PC-9 (cell line): ENCODE data around the gene FCF1. TPM values are rescaled to one million over a fixed set of nuclear protein-coding genes. Genes with fewer than 3 reads are reported as not detected.
A peak's percentile ranks its signal among the peaks of the same experiment; 100 is the strongest.

Source experiments
- BruUV-seq: library from RNA; stranded (reverse); fragments of 400-500 nt; replicated peaks from 2 replicates; lab custom pipeline; 2021; lab: Mats Ljungman, UMichigan
- CTCF ChIA-PET: fragments of 300-600 bp; sonication (Branson Sonifier 250); formaldehyde crosslinking; loops from one replicate; lab custom pipeline; 2022; ENCODE audit warnings: antibody characterized with exemption; lab: Charles Lee
- POLR2A ChIA-PET: fragments of 300-600 bp; sonication (Branson Sonifier 250); formaldehyde crosslinking; loops from one replicate; lab custom pipeline; 2022; ENCODE audit warnings: antibody characterized with exemption; ENCODE audit not compliant: unreplicated experiment; lab: Charles Lee
- DNase-seq, 2 experiments: peaks; one replicate each; pipeline versions ENCODE4 v3.0.0 to v3.0.0-alpha.2; 2015 to 2022; ENCODE audit warnings: mixed read lengths in 1 of 2
- H2AFZ ChIP-seq: fragments of 200-600 bp; sonication (generic); 2 replicates; pipeline ENCODE4 v1.8.1; 2017; ENCODE audit warnings: antibody characterized with exemption
- H3F3A ChIP-seq: fragments of 200-600 bp; sonication (generic); 2 replicates; pipeline ENCODE4 v1.8.1; 2017; ENCODE audit warnings: antibody characterized with exemption, mild to moderate bottlenecking, low read depth; ENCODE audit not compliant: insufficient read depth
- H3K27ac ChIP-seq: fragments of 200-600 bp; sonication (generic); 2 replicates; pipeline ENCODE4 v1.6.1; 2016; ENCODE audit warnings: mixed run types
- H3K27me3 ChIP-seq: fragments of 200-600 bp; sonication (generic); 2 replicates; pipeline ENCODE4 v1.6.1; 2016; ENCODE audit warnings: low read depth, mixed run types; ENCODE audit not compliant: insufficient read depth
- H3K36me3 ChIP-seq: fragments of 200-600 bp; sonication (generic); 2 replicates; pipeline ENCODE4 v1.6.1; 2016; ENCODE audit warnings: low read depth, mixed run types
- H3K4me1 ChIP-seq: fragments of 200-600 bp; sonication (generic); replicated peaks from 2 replicates; pipeline ENCODE4 v1.6.1; 2016; ENCODE audit warnings: mixed run types; ENCODE audit not compliant: insufficient read depth
- H3K4me2 ChIP-seq: fragments of 200-600 bp; sonication (generic); 2 replicates; pipeline ENCODE4 v1.6.1; 2017; ENCODE audit warnings: mixed run types
- H3K4me3 ChIP-seq: fragments of 200-600 bp; sonication (generic); 2 replicates; pipeline ENCODE4 v1.6.1; 2016; ENCODE audit warnings: mixed run types
- H3K79me2 ChIP-seq: fragments of 200-600 bp; sonication (generic); 2 replicates; pipeline ENCODE4 v1.6.1; 2017; ENCODE audit warnings: low read depth, mixed run types
- H3K9me2 ChIP-seq: fragments of 200-600 bp; sonication (generic); 2 replicates; pipeline ENCODE4 v1.8.1; 2017; ENCODE audit warnings: mild to moderate bottlenecking; ENCODE audit not compliant: insufficient read depth
- H3K9me3 ChIP-seq: fragments of 200-600 bp; sonication (generic); 2 replicates; pipeline ENCODE4 v1.8.1; 2016; ENCODE audit warnings: low read depth; ENCODE audit not compliant: insufficient read depth
- H4K20me1 ChIP-seq: fragments of 200-600 bp; sonication (generic); 2 replicates; pipeline ENCODE4 v1.8.1; 2017; ENCODE audit not compliant: insufficient read depth
- EZH2 ChIP-seq: fragments of 200-600 bp; sonication (generic); IDR thresholded peaks from 2 replicates; pipeline ENCODE4 v1.8.0; 2017; ENCODE audit warnings: antibody characterized with exemption, low read depth
- intact Hi-C: fragments of 100-400 bp; cut with micrococcal nuclease; formaldehyde crosslinking; loops from one replicate; pipeline ENCODE4 v1.10.0; 2022; ENCODE audit not compliant: unreplicated experiment
- total RNA-seq: library from RNA; stranded (reverse); gene quantifications from 2 replicates; pipeline ENCODE4 v1.2.3, GENCODE V29; 2021
- TF ChIP-seq, protein P1 (sequence below): fragments of 200-600 bp; sonication (generic); conservative IDR thresholded peaks from 2 replicates; pipeline ENCODE4 v1.6.1; 2017; ENCODE audit warnings: mixed run types, antibody characterized with exemption, mild to moderate bottlenecking, moderate library complexity

FCF1 gene
- total RNA-seq, 1 experiment from 2014 or later: 191 TPM

DNA sequence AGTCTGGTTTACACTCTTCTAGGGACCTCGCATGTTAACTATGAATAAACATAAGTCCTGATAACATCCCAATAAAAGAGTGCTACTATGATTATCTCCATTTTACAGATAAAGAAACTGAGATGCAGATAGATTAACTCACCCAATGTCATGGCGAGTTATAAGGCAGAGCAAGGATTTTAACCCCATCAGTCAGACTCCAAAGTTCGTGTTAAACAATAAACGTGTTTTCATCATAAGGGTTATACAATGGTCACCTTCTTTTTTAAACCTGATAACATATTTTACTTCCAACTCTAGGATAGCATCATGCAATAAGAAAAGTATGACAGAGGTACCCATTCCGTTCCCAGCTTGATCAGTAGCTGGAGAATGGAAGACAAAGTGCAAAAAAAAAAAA is 1.3 kb upstream of the FCF1 start:
- ChIA-PET POLR2A (interaction anchor here (0.6 kb wide), 1 partner anchor 93 kb away, joined by 3 read pairs; no protein-coding TSS in a partner anchor), CTCF (interaction anchor here (0.7 to 2.7 kb wide), 2 partner anchors 91 to 102 kb away, joined by 4 to 14 read pairs; no protein-coding TSS in a partner anchor)
- peaks cover 82% of the 10 kb centered on the region for H3K79me2 ChIP-seq
- H2AFZ ChIP-seq: no peak overlapping the region
- H3K4me3 ChIP-seq: peak overlapping the region; percentile 67; the same call in 1 of the 2 replicates
- BruUV-seq: no TSS peak
- DNase-seq: no peak
- H3K4me1 ChIP-seq: peaks cover 21% of the 10 kb centered on the region
- H3K36me3 ChIP-seq: peaks cover 18% of the 10 kb centered on the region
- H4K20me1 ChIP-seq: peaks cover 31% of the 10 kb centered on the region
- intact Hi-C loops: loop anchor here (2.0 kb wide), 1 partner anchor 39 kb away; no protein-coding TSS in a partner anchor
- H3F3A ChIP-seq: peaks cover 32% of the 10 kb centered on the region
- H3K27ac ChIP-seq: no peak overlapping the region
- peak overlapping the region; percentile 89 for H3K4me2 ChIP-seq
- H3K9me2 ChIP-seq: no peaks in the 10 kb centered on the region
- H3K27me3 ChIP-seq: no peaks in the 10 kb centered on the region
- no peaks in the 10 kb centered on the region; the same call in 1 of the 2 replicates for H3K9me3 ChIP-seq
- TF ChIP-seq, protein P1, sequence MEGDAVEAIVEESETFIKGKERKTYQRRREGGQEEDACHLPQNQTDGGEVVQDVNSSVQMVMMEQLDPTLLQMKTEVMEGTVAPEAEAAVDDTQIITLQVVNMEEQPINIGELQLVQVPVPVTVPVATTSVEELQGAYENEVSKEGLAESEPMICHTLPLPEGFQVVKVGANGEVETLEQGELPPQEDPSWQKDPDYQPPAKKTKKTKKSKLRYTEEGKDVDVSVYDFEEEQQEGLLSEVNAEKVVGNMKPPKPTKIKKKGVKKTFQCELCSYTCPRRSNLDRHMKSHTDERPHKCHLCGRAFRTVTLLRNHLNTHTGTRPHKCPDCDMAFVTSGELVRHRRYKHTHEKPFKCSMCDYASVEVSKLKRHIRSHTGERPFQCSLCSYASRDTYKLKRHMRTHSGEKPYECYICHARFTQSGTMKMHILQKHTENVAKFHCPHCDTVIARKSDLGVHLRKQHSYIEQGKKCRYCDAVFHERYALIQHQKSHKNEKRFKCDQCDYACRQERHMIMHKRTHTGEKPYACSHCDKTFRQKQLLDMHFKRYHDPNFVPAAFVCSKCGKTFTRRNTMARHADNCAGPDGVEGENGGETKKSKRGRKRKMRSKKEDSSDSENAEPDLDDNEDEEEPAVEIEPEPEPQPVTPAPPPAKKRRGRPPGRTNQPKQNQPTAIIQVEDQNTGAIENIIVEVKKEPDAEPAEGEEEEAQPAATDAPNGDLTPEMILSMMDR: no peak
- no peak for TF ChIP-seq EZH2

DNA sequence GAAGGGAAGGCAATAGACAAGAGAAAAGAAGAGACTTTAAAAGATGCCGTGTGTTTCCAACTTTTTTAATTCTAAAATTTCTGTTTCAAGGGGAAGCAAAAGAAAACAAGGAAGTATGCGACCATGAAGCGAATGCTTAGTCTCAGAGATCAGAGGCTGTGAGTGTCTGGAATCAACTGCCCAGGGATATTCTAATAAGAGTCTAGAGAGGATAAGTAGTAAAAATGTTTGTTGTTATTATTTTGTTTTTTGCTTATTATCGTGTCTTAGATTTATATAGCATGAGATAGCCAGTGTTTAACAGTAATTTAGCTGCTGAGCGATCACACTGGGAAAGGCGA is 421 bp downstream of the FCF1 start:
- BruUV-seq: no TSS peak
- intact Hi-C loops: loop anchor here (1.0 to 2.0 kb wide), 4 partner anchors 41 to 104 kb away; partner anchors contain the start of gene YLPM1
- TF ChIP-seq, protein P1: no peak
- no peak for TF ChIP-seq EZH2
- Histone ChIP-seq H3K27me3 (no peaks in the 10 kb centered on the region), H3K9me2 (no peaks in the 10 kb centered on the region), H3K79me2 (peaks cover 66% of the 10 kb centered on the region), H3K4me1 (peaks cover 21% of the 10 kb centered on the region), H3K27ac (0 out of 2 replicates have a peak overlapping the region, but pooled peaks have one; percentile 1), H3K36me3 (peaks cover 32% of the 10 kb centered on the region), H3K4me3 (peak overlapping the region; percentile 67), H2AFZ (peak overlapping the region; percentile 91), H3K9me3 (no peaks in the 10 kb centered on the region; the same call in 1 of the 2 replicates), H3K4me2 (peak overlapping the region; percentile 89), H3F3A (peaks cover 32% of the 10 kb centered on the region), H4K20me1 (peaks cover 22% of the 10 kb centered on the region)
- DNase-seq: no peak
- POLR2A ChIA-PET: interaction anchor here (0.6 kb wide), 1 partner anchor 410 kb away, joined by 11 read pairs; no protein-coding TSS in a partner anchor
- CTCF ChIA-PET: interaction anchor here (0.7 to 2.7 kb wide), 2 partner anchors 104 to 184 kb away, joined by 3 to 14 read pairs; no protein-coding TSS in a partner anchor

DNA sequence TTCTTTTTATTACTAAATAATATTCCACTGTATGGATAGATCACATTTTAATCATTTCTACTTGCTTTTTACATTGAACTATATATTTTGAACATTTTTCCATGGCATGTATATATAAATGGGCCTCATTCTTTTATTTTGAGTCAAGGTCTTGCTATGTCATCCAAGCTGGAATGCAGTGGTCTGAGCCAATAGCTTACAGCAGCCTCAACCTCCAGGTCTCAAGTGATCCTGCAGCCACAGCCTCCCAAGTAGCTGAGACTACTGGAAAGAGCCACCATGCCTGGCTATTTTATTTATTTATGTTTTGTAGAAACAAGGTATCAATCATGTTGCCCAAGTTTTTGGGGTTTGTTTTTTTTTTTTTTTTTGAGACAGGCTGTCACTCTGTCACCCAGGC is 7.6 kb downstream of the FCF1 start:
- TF ChIP-seq, protein P1: no peak
- TF ChIP-seq EZH2: no peak
- H2AFZ ChIP-seq: no peak overlapping the region
- POLR2A ChIA-PET: no interaction called here
- H3K4me2 ChIP-seq: no peak overlapping the region
- intact Hi-C loops: no loop called here
- no peaks in the 10 kb centered on the region for H3K9me2 ChIP-seq
- peaks cover 11% of the 10 kb centered on the region; the same call in 1 of the 2 replicates for H3F3A ChIP-seq
- H3K79me2 ChIP-seq: no peaks in the 10 kb centered on the region
- no peak overlapping the region for H3K4me3 ChIP-seq
- H3K27me3 ChIP-seq: no peaks in the 10 kb centered on the region
- H3K36me3 ChIP-seq: peaks cover 58% of the 10 kb centered on the region
- H3K27ac ChIP-seq: no peak overlapping the region
- no peak for DNase-seq
- H3K9me3 ChIP-seq: no peaks in the 10 kb centered on the region
- CTCF ChIA-PET: interaction anchor here (0.7 kb wide), 1 partner anchor 189 kb away, joined by 6 read pairs; no protein-coding TSS in a partner anchor
- H4K20me1 ChIP-seq: no peaks in the 10 kb centered on the region
- H3K4me1 ChIP-seq: no peaks in the 10 kb centered on the region
- BruUV-seq: no TSS peak
